GM06990 (cell line): ENCODE data around the gene CEMP1.

Experiments used
- DNase-seq: peaks from one replicate; pipeline ENCODE4 v3.0.0-alpha.2; 2011; ENCODE audit not compliant: insufficient read length; ENCODE audit errors: extremely low read depth
- H3K27me3 ChIP-seq: replicated peaks from 2 replicates; pipeline ENCODE4 v1.6.0; 2011; ENCODE audit warnings: low read length; ENCODE audit not compliant: control insufficient read depth, insufficient read depth
- H3K36me3 ChIP-seq: 2 replicates; pipeline ENCODE4 v1.5.1; 2011; ENCODE audit warnings: low read length; ENCODE audit not compliant: control insufficient read depth, insufficient read depth
- H3K4me3 ChIP-seq: replicated peaks from 2 replicates; pipeline ENCODE4 v1.5.1; 2011; ENCODE audit warnings: low read depth, mild to moderate bottlenecking, control low read depth, low read length
- TF ChIP-seq, protein P1 (sequence below): IDR thresholded peaks from 2 replicates; pipeline ENCODE4 v1.5.1; 2011; ENCODE audit warnings: low read length, control low read depth, mild to moderate bottlenecking, inconsistent platforms; ENCODE audit not compliant: insufficient read depth, poor library complexity, severe bottlenecking

Gene CEMP1

DNA sequence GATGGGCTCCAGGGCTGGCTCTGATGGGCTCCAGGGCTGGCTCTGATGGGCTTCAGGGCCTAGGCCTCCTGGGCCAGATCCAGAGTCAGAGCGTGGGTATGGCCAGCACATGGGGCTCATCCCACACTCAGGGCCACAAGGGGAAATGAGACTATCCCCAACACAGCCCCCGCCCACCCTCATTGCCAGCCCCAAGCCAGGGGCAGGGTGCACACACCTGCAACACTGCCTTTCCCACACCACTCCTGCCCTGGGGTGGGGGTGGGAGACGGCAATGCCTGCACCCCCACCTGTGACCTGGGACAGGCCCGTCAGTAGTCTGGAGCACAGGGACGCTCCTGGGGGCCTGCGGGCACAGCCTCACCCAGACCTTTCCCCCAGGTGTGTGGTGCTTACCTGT lies 31.8 kb downstream of the CEMP1 start:
- TF ChIP-seq, protein P1, sequence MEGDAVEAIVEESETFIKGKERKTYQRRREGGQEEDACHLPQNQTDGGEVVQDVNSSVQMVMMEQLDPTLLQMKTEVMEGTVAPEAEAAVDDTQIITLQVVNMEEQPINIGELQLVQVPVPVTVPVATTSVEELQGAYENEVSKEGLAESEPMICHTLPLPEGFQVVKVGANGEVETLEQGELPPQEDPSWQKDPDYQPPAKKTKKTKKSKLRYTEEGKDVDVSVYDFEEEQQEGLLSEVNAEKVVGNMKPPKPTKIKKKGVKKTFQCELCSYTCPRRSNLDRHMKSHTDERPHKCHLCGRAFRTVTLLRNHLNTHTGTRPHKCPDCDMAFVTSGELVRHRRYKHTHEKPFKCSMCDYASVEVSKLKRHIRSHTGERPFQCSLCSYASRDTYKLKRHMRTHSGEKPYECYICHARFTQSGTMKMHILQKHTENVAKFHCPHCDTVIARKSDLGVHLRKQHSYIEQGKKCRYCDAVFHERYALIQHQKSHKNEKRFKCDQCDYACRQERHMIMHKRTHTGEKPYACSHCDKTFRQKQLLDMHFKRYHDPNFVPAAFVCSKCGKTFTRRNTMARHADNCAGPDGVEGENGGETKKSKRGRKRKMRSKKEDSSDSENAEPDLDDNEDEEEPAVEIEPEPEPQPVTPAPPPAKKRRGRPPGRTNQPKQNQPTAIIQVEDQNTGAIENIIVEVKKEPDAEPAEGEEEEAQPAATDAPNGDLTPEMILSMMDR: no peak
- peaks cover 2% of the 10 kb centered on the region for H3K36me3 ChIP-seq
- H3K27me3 ChIP-seq: no peaks in the 10 kb centered on the region
- DNase-seq: no peak
- H3K4me3 ChIP-seq: no peak overlapping the region

GRCh38 chr16:2498531-2499253 lies 32.5 kb downstream of the CEMP1 start:
- H3K4me3 ChIP-seq: no peak overlapping the region
- no peaks in the 10 kb centered on the region for H3K27me3 ChIP-seq
- peaks cover 2% of the 10 kb centered on the region for H3K36me3 ChIP-seq
- TF ChIP-seq, protein P1: no peak
- no peak for DNase-seq

DNA sequence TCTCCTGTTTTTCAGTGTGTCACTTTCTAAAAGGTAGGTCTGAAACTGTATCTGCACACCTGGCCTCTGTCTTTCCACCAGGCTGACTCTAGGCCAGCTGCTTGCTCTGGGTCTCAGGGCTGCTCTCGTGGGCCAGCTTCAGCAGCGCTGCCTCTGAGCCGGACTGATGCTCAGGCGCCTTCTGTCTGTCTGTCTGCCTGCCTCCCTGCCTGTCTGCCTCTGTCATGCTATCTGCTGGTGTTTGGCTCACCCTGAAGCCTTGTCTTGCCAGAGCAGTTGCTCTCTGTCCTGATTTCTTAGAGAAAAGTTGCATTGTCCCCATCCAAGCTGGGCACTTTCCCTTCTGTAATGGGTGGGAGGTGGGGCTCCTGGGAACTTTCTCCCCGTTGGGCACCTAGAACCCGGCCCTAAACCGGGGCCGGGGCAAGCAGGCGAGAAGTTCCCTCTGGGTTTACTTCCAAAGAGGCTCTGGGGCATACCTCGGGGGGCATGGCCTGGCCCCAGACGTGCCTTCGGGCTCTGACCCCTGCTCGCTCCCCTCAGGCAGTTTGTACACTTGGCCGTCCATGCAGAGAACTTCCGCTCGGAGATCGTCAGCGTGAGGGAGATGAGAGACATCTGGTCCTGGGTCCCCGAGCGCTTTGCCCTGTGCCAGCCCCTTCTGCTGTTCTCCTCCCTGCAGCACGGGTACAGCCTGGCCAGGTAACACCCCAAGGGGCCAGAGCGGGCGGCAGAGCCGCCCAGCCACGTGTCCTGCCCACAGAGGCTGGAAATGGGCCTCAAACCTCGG lies 33.3 kb downstream of the CEMP1 start:
- no peak for DNase-seq
- H3K4me3 ChIP-seq: no peak overlapping the region
- H3K36me3 ChIP-seq: peaks cover 2% of the 10 kb centered on the region
- H3K27me3 ChIP-seq: no peaks in the 10 kb centered on the region
- TF ChIP-seq, protein P1: no peak

- no peak for DNase-seq
- Histone ChIP-seq H3K36me3 (peaks cover 2% of the 10 kb centered on the region), H3K4me3 (no peak overlapping the region), H3K27me3 (no peaks in the 10 kb centered on the region)
- TF ChIP-seq, protein P1: no peak
Measured at GRCh38 chr16:2497116-2497630, 34.0 kb downstream of the CEMP1 start.

DNA sequence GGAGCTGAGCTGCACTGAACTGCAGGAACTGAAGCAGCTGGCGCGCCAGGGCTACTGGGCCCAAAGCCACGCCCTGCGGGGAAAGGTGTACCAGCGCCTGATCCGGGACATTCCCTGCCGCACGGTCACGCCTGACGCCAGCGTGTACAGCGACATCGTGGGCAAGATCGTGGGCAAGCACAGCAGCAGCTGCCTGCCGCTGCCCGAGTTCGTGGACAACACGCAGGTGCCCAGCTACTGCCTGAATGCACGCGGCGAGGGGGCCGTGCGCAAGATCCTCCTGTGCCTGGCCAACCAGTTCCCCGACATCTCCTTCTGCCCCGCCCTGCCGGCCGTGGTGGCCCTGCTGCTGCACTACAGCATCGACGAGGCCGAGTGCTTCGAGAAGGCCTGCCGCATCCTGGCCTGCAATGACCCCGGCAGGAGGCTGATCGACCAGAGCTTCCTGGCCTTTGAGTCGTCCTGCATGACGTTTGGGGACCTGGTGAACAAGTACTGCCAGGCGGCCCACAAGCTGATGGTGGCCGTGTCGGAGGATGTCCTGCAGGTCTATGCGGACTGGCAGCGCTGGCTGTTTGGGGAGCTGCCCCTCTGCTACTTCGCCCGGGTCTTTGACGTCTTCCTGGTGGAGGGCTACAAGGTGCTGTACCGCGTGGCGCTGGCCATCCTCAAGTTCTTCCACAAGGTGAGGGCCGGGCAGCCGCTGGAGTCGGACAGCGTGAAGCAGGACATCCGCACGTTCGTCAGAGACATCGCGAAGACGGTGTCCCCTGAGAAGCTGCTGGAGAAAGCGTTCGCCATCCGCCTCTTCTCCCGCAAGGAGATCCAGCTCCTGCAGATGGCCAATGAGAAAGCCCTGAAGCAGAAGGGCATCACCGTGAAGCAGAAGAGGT lies 34.7 kb downstream of the CEMP1 start:
- Histone ChIP-seq H3K4me3 (no peak overlapping the region), H3K36me3 (peaks cover 2% of the 10 kb centered on the region), H3K27me3 (no peaks in the 10 kb centered on the region)
- no peak for DNase-seq
- TF ChIP-seq, protein P1: no peak
